OCI-LY7 (cell line): ENCODE data around the gene CDK6. TPM values are rescaled to one million over a fixed set of nuclear protein-coding genes. Genes with fewer than 3 reads are reported as not detected.

Source experiments
- BruUV-seq: library from RNA; stranded (reverse); fragments of 400-500 nt; replicated peaks from 2 replicates; lab custom pipeline; 2021; lab: Mats Ljungman, UMichigan
- CTCF ChIA-PET: fragments of 300-600 bp; sonication (Branson Sonifier 250); formaldehyde crosslinking; loops from one replicate; lab custom pipeline; 2022; ENCODE audit warnings: antibody characterized with exemption; ENCODE audit not compliant: unreplicated experiment; lab: Charles Lee
- POLR2A ChIA-PET: fragments of 300-600 bp; sonication (Branson Sonifier 250); formaldehyde crosslinking; loops from one replicate; lab custom pipeline; 2022; ENCODE audit warnings: antibody characterized with exemption; lab: Charles Lee
- DNase-seq: peaks from one replicate; pipeline ENCODE4 v3.0.0-alpha.2; 2015; ENCODE audit warnings: low spot score
- H2AFZ ChIP-seq: fragments of 200-600 bp; sonication (generic), shearing (Covaris generic); 2 replicates; pipeline ENCODE4 v1.6.1; 2014; ENCODE audit warnings: mild to moderate bottlenecking, antibody characterized with exemption, low read length, moderate library complexity
- H3K27ac ChIP-seq: fragments of 200-600 bp; sonication (generic); 2 replicates; pipeline ENCODE4 v1.5.1; 2014; ENCODE audit warnings: mixed run types, low read depth, mild to moderate bottlenecking, moderate library complexity, low read length, inconsistent platforms; ENCODE audit not compliant: poor library complexity, severe bottlenecking
- H3K36me3 ChIP-seq: fragments of 200-600 bp; sonication (generic); 2 replicates; pipeline ENCODE4 v1.6.1; 2014; ENCODE audit warnings: mild to moderate bottlenecking, antibody characterized with exemption, low read length, moderate library complexity, mixed read lengths; ENCODE audit not compliant: insufficient read depth
- H3K4me1 ChIP-seq: fragments of 200-600 bp; sonication (generic); 2 replicates; pipeline ENCODE4 v1.5.1; 2014; ENCODE audit warnings: mild to moderate bottlenecking, low read length; ENCODE audit not compliant: insufficient read depth, poor library complexity, severe bottlenecking
- H3K4me2 ChIP-seq: fragments of 200-600 bp; sonication (generic); 2 replicates; pipeline ENCODE4 v1.6.1; 2014; ENCODE audit warnings: mild to moderate bottlenecking, low read length
- H3K4me3 ChIP-seq: fragments of 200-600 bp; sonication (generic); 2 replicates; pipeline ENCODE4 v1.5.1; 2014; ENCODE audit warnings: mild to moderate bottlenecking, low read depth, low read length; ENCODE audit not compliant: poor library complexity, severe bottlenecking
- H3K79me2 ChIP-seq: fragments of 200-600 bp; sonication (generic); 2 replicates; pipeline ENCODE4 v1.6.1; 2016; ENCODE audit warnings: low read depth, mild to moderate bottlenecking, low read length, moderate library complexity, mixed read lengths; ENCODE audit not compliant: insufficient read depth
- H3K9me2 ChIP-seq: fragments of 200-600 bp; sonication (generic); 2 replicates; pipeline ENCODE4 v1.6.1; 2016; ENCODE audit warnings: mild to moderate bottlenecking, low read length, mixed read lengths; ENCODE audit not compliant: insufficient read depth
- H3K9me3 ChIP-seq: fragments of 200-600 bp; sonication (generic); 2 replicates; pipeline ENCODE4 v1.6.1; 2014; ENCODE audit warnings: mild to moderate bottlenecking, mixed run types, low read length, mixed read lengths
- H4K20me1 ChIP-seq: fragments of 200-600 bp; sonication (generic); 2 replicates; pipeline ENCODE4 v1.6.1; 2014; ENCODE audit warnings: mild to moderate bottlenecking, antibody characterized with exemption, low read length, moderate library complexity, mixed read lengths; ENCODE audit not compliant: insufficient read depth
- EZH2phosphoT487 ChIP-seq: fragments of 200-600 bp; sonication (generic); IDR thresholded peaks from 2 replicates; pipeline ENCODE4 v1.6.1; 2018; ENCODE audit warnings: low read depth, borderline replicate concordance, mild to moderate bottlenecking, mixed run types, antibody characterized with exemption, low read length, moderate library complexity, mixed read lengths
- intact Hi-C: fragments of 100-400 bp; cut with micrococcal nuclease; formaldehyde crosslinking; loops from one replicate; pipeline ENCODE4 v1.10.0; 2022; ENCODE audit not compliant: unreplicated experiment
- total RNA-seq, 2 experiments: library from RNA; depleted of rRNA in 1 of 2; stranded (reverse); fragments of >200 nt in 1 of 2; shearing (Covaris generic) in 1 of 2; gene quantifications; 2 replicates each; pipeline ENCODE4 v1.2.3, GENCODE V29; 2014 to 2022
- TF ChIP-seq, protein P1 (sequence below): fragments of 200-600 bp; sonication (generic); conservative IDR thresholded peaks from 2 replicates; pipeline ENCODE4 v1.5.1; 2014; ENCODE audit warnings: mild to moderate bottlenecking, antibody characterized with exemption, low read length, moderate library complexity, mixed read lengths

Gene CDK6
- total RNA-seq, 2 experiments from 2014 or later, result 35.5 to 44.1 TPM

DNA sequence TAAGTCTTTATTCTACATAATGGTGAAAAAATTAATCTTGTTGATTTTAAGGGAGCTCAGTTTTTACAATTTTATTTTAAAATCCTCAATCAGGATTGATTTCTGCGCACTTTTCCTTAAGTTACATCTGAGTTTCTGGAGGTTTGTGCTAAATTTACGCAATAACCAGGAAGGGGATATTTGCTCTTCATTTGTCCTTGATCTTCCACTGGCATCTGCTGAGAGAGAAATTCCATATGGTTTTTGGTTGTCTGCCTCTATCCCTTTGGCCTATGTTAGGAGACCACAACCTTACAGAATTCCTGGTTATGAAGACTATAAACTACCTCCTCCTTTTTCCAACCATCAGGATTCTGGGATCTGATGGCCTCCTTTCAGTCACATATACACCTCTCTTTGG, 20.1 kb upstream of the CDK6 start:
- POLR2A ChIA-PET, result interaction anchor here (0.8 kb wide), 1 partner anchor 13 kb away, joined by 3 read pairs; no protein-coding TSS in a partner anchor
- intact Hi-C loops, result no loop called here
- no peaks in the 10 kb centered on the region for H3K79me2 ChIP-seq
- no peaks in the 10 kb centered on the region for H3K36me3 ChIP-seq
- H4K20me1 ChIP-seq, result no peaks in the 10 kb centered on the region
- H3K4me2 ChIP-seq, result no peak overlapping the region
- TF ChIP-seq, protein P1, sequence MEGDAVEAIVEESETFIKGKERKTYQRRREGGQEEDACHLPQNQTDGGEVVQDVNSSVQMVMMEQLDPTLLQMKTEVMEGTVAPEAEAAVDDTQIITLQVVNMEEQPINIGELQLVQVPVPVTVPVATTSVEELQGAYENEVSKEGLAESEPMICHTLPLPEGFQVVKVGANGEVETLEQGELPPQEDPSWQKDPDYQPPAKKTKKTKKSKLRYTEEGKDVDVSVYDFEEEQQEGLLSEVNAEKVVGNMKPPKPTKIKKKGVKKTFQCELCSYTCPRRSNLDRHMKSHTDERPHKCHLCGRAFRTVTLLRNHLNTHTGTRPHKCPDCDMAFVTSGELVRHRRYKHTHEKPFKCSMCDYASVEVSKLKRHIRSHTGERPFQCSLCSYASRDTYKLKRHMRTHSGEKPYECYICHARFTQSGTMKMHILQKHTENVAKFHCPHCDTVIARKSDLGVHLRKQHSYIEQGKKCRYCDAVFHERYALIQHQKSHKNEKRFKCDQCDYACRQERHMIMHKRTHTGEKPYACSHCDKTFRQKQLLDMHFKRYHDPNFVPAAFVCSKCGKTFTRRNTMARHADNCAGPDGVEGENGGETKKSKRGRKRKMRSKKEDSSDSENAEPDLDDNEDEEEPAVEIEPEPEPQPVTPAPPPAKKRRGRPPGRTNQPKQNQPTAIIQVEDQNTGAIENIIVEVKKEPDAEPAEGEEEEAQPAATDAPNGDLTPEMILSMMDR, result no peak
- TF ChIP-seq EZH2phosphoT487, result no peak
- H2AFZ ChIP-seq, result no peak overlapping the region
- H3K9me3 ChIP-seq, result no peaks in the 10 kb centered on the region
- H3K4me3 ChIP-seq, result no peak overlapping the region
- H3K4me1 ChIP-seq, result no peaks in the 10 kb centered on the region
- DNase-seq, result no peak
- CTCF ChIA-PET, result no interaction called here
- no peak overlapping the region for H3K27ac ChIP-seq
- BruUV-seq, result no TSS peak
- H3K9me2 ChIP-seq, result no peaks in the 10 kb centered on the region

DNA sequence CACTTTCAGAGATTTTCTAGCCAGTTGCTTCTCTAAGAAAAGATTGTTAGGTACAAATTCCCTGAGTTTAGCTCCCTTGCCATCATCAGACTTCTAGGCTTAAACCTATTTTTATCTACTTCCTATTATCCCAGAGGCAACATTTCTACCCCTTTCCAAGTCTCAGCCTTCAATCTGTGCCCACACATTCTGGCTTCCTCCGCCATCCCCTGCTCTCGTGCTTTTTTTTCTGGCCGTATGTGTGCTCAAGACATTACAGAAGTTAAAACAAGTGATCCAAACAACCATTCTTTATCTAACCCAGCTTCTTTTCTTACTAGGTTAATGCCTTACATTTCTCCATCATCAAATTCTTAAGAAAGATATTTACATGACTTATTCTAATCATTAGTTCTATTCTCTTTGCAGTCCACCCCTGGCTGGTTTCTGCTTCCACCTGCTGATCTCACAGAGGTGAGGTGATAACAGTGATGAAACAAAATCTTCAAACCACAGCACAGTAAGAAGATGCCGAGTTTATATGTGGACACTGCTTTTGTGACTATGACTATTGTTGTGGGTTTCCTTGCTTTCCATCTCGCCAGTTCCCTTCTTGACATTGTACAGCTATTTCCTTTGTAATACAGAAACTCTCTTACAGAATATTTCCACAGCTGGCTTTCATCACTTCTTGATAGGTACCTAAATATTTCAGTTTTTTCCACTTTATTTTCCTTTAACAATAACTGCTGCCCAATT, 18.3 kb upstream of the CDK6 start:
- no peak overlapping the region for H3K4me3 ChIP-seq
- no TSS peak for BruUV-seq
- intact Hi-C loops, result no loop called here
- POLR2A ChIA-PET, result interaction anchor here (0.6 to 1.1 kb wide), 4 partner anchors 12 to 157 kb away, joined by 3 to 6 read pairs (median 4); no protein-coding TSS in a partner anchor
- no peak for DNase-seq
- TF ChIP-seq, protein P1, result no peak
- TF ChIP-seq EZH2phosphoT487, result no peak
- H2AFZ ChIP-seq, result no peak overlapping the region
- no peaks in the 10 kb centered on the region for H3K79me2 ChIP-seq
- no peak overlapping the region for H3K27ac ChIP-seq
- H3K9me2 ChIP-seq, result 0 out of 2 replicates have a peak, but pooled peaks cover 4% of the 10 kb centered on the region
- no peaks in the 10 kb centered on the region for H3K9me3 ChIP-seq
- CTCF ChIA-PET, result no interaction called here
- no peaks in the 10 kb centered on the region for H3K36me3 ChIP-seq
- no peak overlapping the region for H3K4me2 ChIP-seq
- no peaks in the 10 kb centered on the region for H4K20me1 ChIP-seq
- H3K4me1 ChIP-seq, result no peaks in the 10 kb centered on the region

DNA sequence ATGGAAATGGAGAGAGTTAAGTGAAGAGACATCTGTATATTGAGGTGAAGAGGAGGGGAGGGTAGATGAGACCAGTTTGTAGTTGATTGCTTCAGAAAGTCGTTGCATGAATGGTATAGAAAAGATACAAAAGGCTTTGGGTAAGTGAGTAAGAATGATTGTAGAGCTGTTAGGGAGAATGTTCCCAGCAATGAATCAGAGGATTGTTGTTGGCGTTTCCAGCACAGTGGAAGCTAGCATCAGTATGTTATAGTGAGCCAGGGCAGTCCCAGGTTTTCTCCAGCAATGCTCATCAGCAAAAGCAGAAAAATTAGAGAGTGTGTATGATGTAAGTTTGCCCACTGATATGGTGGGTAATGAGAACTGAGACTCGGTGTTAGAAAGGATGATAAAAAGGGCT, 15.4 kb upstream of the CDK6 start:
- BruUV-seq, result no TSS peak
- Histone ChIP-seq H3K4me3 (no peak overlapping the region), H3K79me2 (no peaks in the 10 kb centered on the region), H2AFZ (no peak overlapping the region), H4K20me1 (no peaks in the 10 kb centered on the region), H3K4me1 (no peaks in the 10 kb centered on the region), H3K9me2 (0 out of 2 replicates have a peak, but pooled peaks cover 4% of the 10 kb centered on the region), H3K27ac (no peak overlapping the region), H3K4me2 (no peak overlapping the region), H3K36me3 (no peaks in the 10 kb centered on the region), H3K9me3 (no peaks in the 10 kb centered on the region)
- DNase-seq, result no peak
- no peak for TF ChIP-seq EZH2phosphoT487
- TF ChIP-seq, protein P1, result no peak
- ChIA-PET CTCF (no interaction called here), POLR2A (no interaction called here)
- intact Hi-C loops, result no loop called here
